ENCODE results near the gene LRRC26. TPM values are rescaled to one million over a fixed set of nuclear protein-coding genes. Genes with fewer than 3 reads are reported as not detected.

Gene LRRC26
- polyA plus RNA-seq, 3 donors = not detected

- Histone ChIP-seq H3K4me2 (replicated peaks; ENCODE audit: extremely low read depth, low read length, poor library complexity, severe bottlenecking) (peak overlapping the region; percentile 39), H3K27ac (ENCODE audit: low read depth in 1 of 2, low read length in 2 of 2) (no peak overlapping the region), H3K9me3 (replicated peaks in 1 of 2; ENCODE audit: control insufficient read depth in 1 of 2, insufficient read depth in 1 of 2, low read length in 2 of 2) (peaks cover 5 to 6% of the 10 kb centered on the region in 2 donors), H3K79me2 (ENCODE audit: insufficient read depth, low read length) (no peaks in the 10 kb centered on the region), H3K27me3 (ENCODE audit: control insufficient read depth in 2 of 2, insufficient read depth in 2 of 2, low read length in 2 of 2) (peaks cover 6 to 64% of the 10 kb centered on the region in 2 donors), H3K4me3 (replicated peaks in 1 of 3; ENCODE audit: low read depth in 2 of 3, low read length in 3 of 3) (no peak overlapping the region), H2AFZ (ENCODE audit: insufficient read depth, low read depth, low read length, poor library complexity, severe bottlenecking) (no peak overlapping the region), H3K9ac (ENCODE audit: insufficient read depth, low read length, poor library complexity, severe bottlenecking) (no peak overlapping the region), H3K36me3 (replicated peaks in 1 of 2; ENCODE audit: control insufficient read depth in 1 of 2, insufficient read depth in 2 of 2, low read length in 2 of 2) (no peaks in the 10 kb centered on the region), H4K20me1 (ENCODE audit: insufficient read depth, low read length) (no peaks in the 10 kb centered on the region), H3K4me1 (ENCODE audit: control insufficient read depth in 1 of 2, insufficient read depth in 2 of 2, low read length in 2 of 2) (peaks cover 5 to 8% of the 10 kb centered on the region in 2 donors)
- H3K27me3 Mint-ChIP-seq (ENCODE audit: low read depth in 3 of 3) = peaks cover 58 to 74% (median 72%) of the 10 kb centered on the region in 3 donors
- H3K4me3 Mint-ChIP-seq = peak overlapping the region; percentile 47 to 73
- peak in 2 of 3 donors; percentile 10 to 37 for DNase-seq
- 4% methylated on average over 52 of the region's 65 CpGs for WGBS (ENCODE audit: insufficient coverage)
- intact Hi-C loops (cut with micrococcal nuclease) = no loop called here
- peaks cover 3% of the 10 kb centered on the region for H3K4me1 Mint-ChIP-seq
- TF ChIP-seq CTCF (IDR thresholded peaks at IDR 0.05) = no peak
- H3K9me3 Mint-ChIP-seq = peaks cover 0 to 13% (median 6%) of the 10 kb centered on the region in 7 donors
- no peak overlapping the region for H3K27ac Mint-ChIP-seq
- no peaks in the 10 kb centered on the region for H3K36me3 Mint-ChIP-seq
Observed at GRCh38 chr9:137156567-137157375, 13.1 kb downstream of the LRRC26 start.

- intact Hi-C loops (cut with micrococcal nuclease) = no loop called here
- no peak for TF ChIP-seq CTCF (IDR thresholded peaks at IDR 0.05)
Observed at GRCh38 chr9:137152844-137153405, 16.9 kb downstream of the LRRC26 start.

More at GRCh38 chr9:137152844-137153405, 16.9 kb downstream of the LRRC26 start:
- no peak overlapping the region for H3K27ac Mint-ChIP-seq
- Histone ChIP-seq H3K9me3 (replicated peaks in 1 of 2; ENCODE audit: control insufficient read depth in 1 of 2, insufficient read depth in 1 of 2, low read length in 2 of 2) (peaks cover 5 to 21% of the 10 kb centered on the region in 2 donors), H3K4me2 (replicated peaks; ENCODE audit: extremely low read depth, low read length, poor library complexity, severe bottlenecking) (no peak overlapping the region), H3K79me2 (ENCODE audit: insufficient read depth, low read length) (no peaks in the 10 kb centered on the region), H3K4me1 (ENCODE audit: control insufficient read depth in 1 of 2, insufficient read depth in 2 of 2, low read length in 2 of 2) (peaks cover 5 to 8% of the 10 kb centered on the region in 2 donors), H3K36me3 (replicated peaks in 1 of 2; ENCODE audit: control insufficient read depth in 1 of 2, insufficient read depth in 2 of 2, low read length in 2 of 2) (no peaks in the 10 kb centered on the region), H2AFZ (ENCODE audit: insufficient read depth, low read depth, low read length, poor library complexity, severe bottlenecking) (no peak overlapping the region), H3K27ac (ENCODE audit: low read depth in 1 of 2, low read length in 2 of 2) (no peak overlapping the region), H3K27me3 (ENCODE audit: control insufficient read depth in 2 of 2, insufficient read depth in 2 of 2, low read length in 2 of 2) (peaks cover 6 to 29% of the 10 kb centered on the region in 2 donors), H3K4me3 (replicated peaks in 1 of 3; ENCODE audit: low read depth in 2 of 3, low read length in 3 of 3) (no peak overlapping the region), H3K9ac (ENCODE audit: insufficient read depth, low read length, poor library complexity, severe bottlenecking) (no peak overlapping the region), H4K20me1 (ENCODE audit: insufficient read depth, low read length) (no peaks in the 10 kb centered on the region)
- peaks cover 7 to 25% (median 16%) of the 10 kb centered on the region in 7 donors for H3K9me3 Mint-ChIP-seq
- H3K4me1 Mint-ChIP-seq = peaks cover 3% of the 10 kb centered on the region
- no peak overlapping the region for H3K4me3 Mint-ChIP-seq
- H3K36me3 Mint-ChIP-seq = no peaks in the 10 kb centered on the region
- WGBS (ENCODE audit: insufficient coverage) = 89% methylated on average over 7 of the region's 7 CpGs
- DNase-seq = no peak
- peaks cover 26 to 50% (median 40%) of the 10 kb centered on the region in 3 donors for H3K27me3 Mint-ChIP-seq (ENCODE audit: low read depth in 3 of 3)
